Astrocyte of the spinal cord (primary cell): ENCODE results near the gene SFTPA2.
"Not testable (repeated sequence)": the region's sequence is repeated elsewhere in the genome, so short reads cannot be mapped to it uniquely, and the experiment has no call there.

ENCODE experiments used
- DNase-seq: peaks from one replicate; pipeline ENCODE4 v3.0.0; 2011; ENCODE audit warnings: low read depth, low spot score
- H3K4me3 ChIP-seq: 2 replicates; pipeline ENCODE4 v1.5.1; 2011; ENCODE audit warnings: low read depth, mild to moderate bottlenecking, low read length, moderate library complexity
- CTCF ChIP-seq: IDR thresholded peaks from 2 replicates; pipeline ENCODE4 v1.5.1; 2012; ENCODE audit warnings: low read depth, mild to moderate bottlenecking, low read length, inconsistent platforms
- in situ Hi-C: cut with HindIII; loops from 2 replicates; pipeline ENCODE4 v1.10.0; 2017; ENCODE audit warnings: low sequenced_read_pairs

Gene SFTPA2

GRCh38 chr10:79561257-79561656 is 1.1 kb upstream of the SFTPA2 start:
- no peak overlapping the region for H3K4me3 ChIP-seq
- TF ChIP-seq CTCF, result no peak
- no peak for DNase-seq
- in situ Hi-C loops, result no loop called here

- in situ Hi-C loops, result no loop called here
- H3K4me3 ChIP-seq, result no peak overlapping the region
- TF ChIP-seq CTCF, result no peak
- no peak for DNase-seq
Measured at GRCh38 chr10:79559726-79560125, 481 bp downstream of the SFTPA2 start.

GRCh38 chr10:79556961-79557360 is 3.2 kb downstream of the SFTPA2 start:
- not testable (repeated sequence) for H3K4me3 ChIP-seq

GRCh38 chr10:79555354-79556309 is 4.6 kb downstream of the SFTPA2 start:
- no peak for DNase-seq
- no peak for TF ChIP-seq CTCF
- H3K4me3 ChIP-seq, result no peak overlapping the region
- in situ Hi-C loops, result no loop called here

More at GRCh38 chr10:79556961-79557360, 3.2 kb downstream of the SFTPA2 start:
- in situ Hi-C loops, DNase-seq: not testable (repeated sequence)

GRCh38 chr10:79552143-79552542 is 8.1 kb downstream of the SFTPA2 start:
- in situ Hi-C loops, result no loop called here
- DNase-seq, result no peak
- TF ChIP-seq CTCF, result no peak
- H3K4me3 ChIP-seq, result no peak overlapping the region

- in situ Hi-C loops, result no loop called here
- TF ChIP-seq CTCF, result no peak
- H3K4me3 ChIP-seq, result no peak overlapping the region
- no peak for DNase-seq
Measured at GRCh38 chr10:79547973-79548372, 12.2 kb downstream of the SFTPA2 start.

GRCh38 chr10:79547128-79547527 is 13.1 kb downstream of the SFTPA2 start:
- DNase-seq, in situ Hi-C loops, H3K4me3 ChIP-seq: not testable (repeated sequence)

- H3K4me3 ChIP-seq, in situ Hi-C loops, DNase-seq: not testable (repeated sequence)
Measured at GRCh38 chr10:79544926-79545659, 15.1 kb downstream of the SFTPA2 start.

- H3K4me3 ChIP-seq, DNase-seq, in situ Hi-C loops: not testable (repeated sequence)
Measured at GRCh38 chr10:79544408-79544807, 15.8 kb downstream of the SFTPA2 start.
